GM12874 (cell line): ENCODE measurements around the gene RCAN2.

ENCODE experiments used
- CTCF ChIP-seq: IDR thresholded peaks from 2 replicates; pipeline ENCODE4 v1.5.1; 2011; ENCODE audit warnings: low read depth, mild to moderate bottlenecking, control low read depth, low read length, moderate library complexity; ENCODE audit not compliant: insufficient read depth

RCAN2 gene

GRCh38 chr6:46521464-46521971 is 30.3 kb upstream of the RCAN2 start:
- TF ChIP-seq CTCF = no peak

- TF ChIP-seq CTCF = no peak
Observed at GRCh38 chr6:46517202-46517601, 26.0 kb upstream of the RCAN2 start.

GRCh38 chr6:46513533-46513932 is 22.3 kb upstream of the RCAN2 start:
- TF ChIP-seq CTCF = no peak

- TF ChIP-seq CTCF = no peak
Observed at GRCh38 chr6:46511320-46511719, 20.1 kb upstream of the RCAN2 start.

GRCh38 chr6:46510651-46511050 is 19.4 kb upstream of the RCAN2 start:
- no peak for TF ChIP-seq CTCF

GRCh38 chr6:46509981-46510510 is 18.8 kb upstream of the RCAN2 start:
- no peak for TF ChIP-seq CTCF

- TF ChIP-seq CTCF = no peak
Observed at GRCh38 chr6:46509063-46509462, 17.8 kb upstream of the RCAN2 start.
